GM23338 (cell line): ENCODE results near the gene SERPINB2. TPM values are rescaled to one million over a fixed set of nuclear protein-coding genes. Genes with fewer than 3 reads are reported as not detected.

Experiments used
- ATAC-seq: fragments of 200-7000 bp; cut with Tn5 transposase; 3 replicates; pipeline ENCODE4 v1.9.1; 2020
- DNase-seq: peaks from one replicate; pipeline ENCODE4 v3.0.0-alpha.2; 2015; ENCODE audit warnings: low spot score
- H2AFZ ChIP-seq: fragments of 200-600 bp; sonication (generic); 2 replicates; pipeline ENCODE4 v1.8.0; 2016; ENCODE audit warnings: antibody characterized with exemption, mild to moderate bottlenecking, moderate library complexity
- H3F3A ChIP-seq: fragments of 200-600 bp; sonication (generic); replicated peaks from 2 replicates; pipeline ENCODE4 v1.8.0; 2017; ENCODE audit warnings: antibody characterized with exemption, mixed run types, low read depth
- H3K27ac ChIP-seq: fragments of 200-600 bp; sonication (generic); 2 replicates; pipeline ENCODE4 v1.6.1; 2016; ENCODE audit warnings: low read depth
- H3K27me3 ChIP-seq: fragments of 200-600 bp; sonication (generic); 2 replicates; pipeline ENCODE4 v1.8.0; 2016; ENCODE audit warnings: mild to moderate bottlenecking, mixed run types, moderate library complexity; ENCODE audit not compliant: insufficient read depth
- H3K36me3 ChIP-seq: fragments of 200-600 bp; sonication (generic); 2 replicates; pipeline ENCODE4 v1.8.0; 2016; ENCODE audit warnings: mild to moderate bottlenecking; ENCODE audit not compliant: insufficient read depth
- H3K4me1 ChIP-seq: fragments of 200-600 bp; sonication (generic); 2 replicates; pipeline ENCODE4 v1.8.0; 2016; ENCODE audit warnings: mild to moderate bottlenecking, moderate library complexity; ENCODE audit not compliant: insufficient read depth
- H3K4me2 ChIP-seq: fragments of 200-600 bp; sonication (generic); 2 replicates; pipeline ENCODE4 v1.7.1; 2017; ENCODE audit warnings: mixed run types
- H3K4me3 ChIP-seq: fragments of 200-600 bp; sonication (generic); 2 replicates; pipeline ENCODE4 v1.6.1; 2016; ENCODE audit warnings: mixed run types
- H3K79me2 ChIP-seq: fragments of 200-600 bp; sonication (generic); replicated peaks from 2 replicates; pipeline ENCODE4 v1.8.0; 2017; ENCODE audit warnings: mild to moderate bottlenecking; ENCODE audit not compliant: insufficient read depth
- H3K9me2 ChIP-seq: fragments of 200-600 bp; sonication (generic); 2 replicates; pipeline ENCODE4 v1.8.0; 2017; ENCODE audit not compliant: insufficient read depth
- H4K20me1 ChIP-seq: fragments of 200-600 bp; sonication (generic); replicated peaks from 2 replicates; pipeline ENCODE4 v1.8.0; 2017; ENCODE audit warnings: mild to moderate bottlenecking; ENCODE audit not compliant: insufficient read depth
- H3K27ac Mint-ChIP-seq: 2 replicates; pipeline ENCODE4 v1.8.0; 2020; ENCODE audit warnings: inconsistent platforms, mild to moderate bottlenecking, moderate library complexity, mixed read lengths
- H3K27me3 Mint-ChIP-seq: 3 replicates; pipeline ENCODE4 v1.8.0; 2022; ENCODE audit warnings: low read depth, mild to moderate bottlenecking, moderate library complexity, mixed read lengths, inconsistent platforms; ENCODE audit not compliant: insufficient read depth, poor library complexity
- H3K36me3 Mint-ChIP-seq: 3 replicates; pipeline ENCODE4 v1.8.0; 2021; ENCODE audit warnings: low read depth, mild to moderate bottlenecking, inconsistent platforms, moderate library complexity, mixed read lengths
- H3K4me1 Mint-ChIP-seq: 3 replicates; pipeline ENCODE4 v1.8.0; 2020; ENCODE audit warnings: mild to moderate bottlenecking, inconsistent platforms, mixed read lengths
- H3K4me3 Mint-ChIP-seq: 3 replicates; pipeline ENCODE4 v1.8.0; 2021; ENCODE audit warnings: moderate library complexity, mild to moderate bottlenecking, inconsistent platforms, mixed read lengths
- H3K9me3 Mint-ChIP-seq: 3 replicates; pipeline ENCODE4 v1.8.0; 2020; ENCODE audit warnings: moderate library complexity, mild to moderate bottlenecking, inconsistent platforms, mixed read lengths
- CREB1 ChIP-seq: fragments of 250-450 bp; sonication (Bioruptor Pico); IDR thresholded peaks from 2 replicates; pipeline ENCODE4 v1.5.0; 2020; ENCODE audit warnings: low read depth, mild to moderate bottlenecking, moderate library complexity
- EZH2 ChIP-seq: fragments of 200-600 bp; sonication (generic); IDR thresholded peaks from one replicate; pipeline ENCODE4 v1.8.0; 2017; ENCODE audit warnings: antibody characterized with exemption, mild to moderate bottlenecking, low read depth; ENCODE audit not compliant: unreplicated experiment
- JUNB ChIP-seq: IDR thresholded peaks from one replicate; pipeline ENCODE4 v1.6.1; 2016; ENCODE audit warnings: antibody characterized with exemption; ENCODE audit not compliant: unreplicated experiment
- NANOG ChIP-seq: IDR thresholded peaks from 2 replicates; pipeline ENCODE4 v1.6.1; 2016; ENCODE audit warnings: antibody characterized with exemption, borderline replicate concordance
- POLR2AphosphoS5 ChIP-seq: IDR thresholded peaks from 2 replicates; pipeline ENCODE4 v1.6.1; 2016; ENCODE audit warnings: antibody characterized with exemption, low read depth
- STAT1 ChIP-seq: IDR thresholded peaks from one replicate; pipeline ENCODE4 v1.6.1; 2016; ENCODE audit warnings: antibody characterized with exemption; ENCODE audit not compliant: unreplicated experiment
- ZNF114 ChIP-seq: fragments of 250-450 bp; sonication (Bioruptor Pico); IDR thresholded peaks from 2 replicates; pipeline ENCODE4 v1.5.0; 2020; ENCODE audit warnings: mild to moderate bottlenecking, moderate library complexity
- ZNF331 ChIP-seq: fragments of 250-450 bp; sonication (Bioruptor Pico); IDR thresholded peaks from 2 replicates; pipeline ENCODE4 v1.5.0; 2020; ENCODE audit warnings: low read depth, mild to moderate bottlenecking, moderate library complexity
- polyA plus RNA-seq: library from polyadenylated mRNA; unstranded; fragments of >200 nt; fragmentation: Nextera tagmentation; extraction: Ambion mirVana; gene quantifications from 2 replicates; pipeline ENCODE4 v1.2.1, GENCODE V29; 2016
- total RNA-seq: library from RNA; depleted of rRNA; stranded (reverse); fragments of >200 nt; shearing (Covaris generic); gene quantifications from 2 replicates; pipeline ENCODE4 v1.2.3, GENCODE V29; 2014
- TF ChIP-seq, protein P1 (sequence below): fragments of 250-450 bp; sonication (Bioruptor Pico); IDR thresholded peaks from 2 replicates; pipeline ENCODE4 v1.5.0; 2020; ENCODE audit warnings: mild to moderate bottlenecking, moderate library complexity
- TF ChIP-seq, protein P2 (sequence below), 2 experiments: fragments of 200-600 bp in 1 of 2; sonication (generic) in 1 of 2; conservative IDR thresholded peaks; 2 replicates each; pipeline versions ENCODE4 v1.5.1 to v1.6.1; 2016 to 2017; ENCODE audit warnings: antibody characterized with exemption in 2 of 2, low read depth in 2 of 2, mild to moderate bottlenecking in 2 of 2, moderate library complexity in 1 of 2

SERPINB2 gene
- total and polyA plus RNA-seq, 2 experiments from 2014 or later: not detected

DNA sequence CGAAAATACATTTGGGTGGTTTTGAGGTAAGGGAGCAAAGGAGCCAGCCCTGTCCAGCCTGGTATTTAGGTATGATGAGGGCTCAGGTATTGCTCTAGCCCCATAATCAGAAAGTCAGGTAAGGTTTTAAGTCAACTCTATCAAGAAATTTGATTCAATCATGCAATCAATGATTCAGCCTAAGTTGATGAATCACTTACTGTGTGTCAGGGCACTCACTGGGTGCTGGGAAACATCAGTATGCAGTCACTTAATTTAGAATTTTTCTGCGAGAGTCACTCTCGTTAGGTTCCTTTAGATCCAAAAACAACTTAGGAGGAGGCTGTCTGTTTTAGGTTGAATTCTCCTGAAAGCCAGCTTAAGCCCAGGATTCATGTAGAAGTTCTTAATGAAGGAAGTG is 17.7 kb upstream of the SERPINB2 start (continued):
- TF ChIP-seq, protein P1, sequence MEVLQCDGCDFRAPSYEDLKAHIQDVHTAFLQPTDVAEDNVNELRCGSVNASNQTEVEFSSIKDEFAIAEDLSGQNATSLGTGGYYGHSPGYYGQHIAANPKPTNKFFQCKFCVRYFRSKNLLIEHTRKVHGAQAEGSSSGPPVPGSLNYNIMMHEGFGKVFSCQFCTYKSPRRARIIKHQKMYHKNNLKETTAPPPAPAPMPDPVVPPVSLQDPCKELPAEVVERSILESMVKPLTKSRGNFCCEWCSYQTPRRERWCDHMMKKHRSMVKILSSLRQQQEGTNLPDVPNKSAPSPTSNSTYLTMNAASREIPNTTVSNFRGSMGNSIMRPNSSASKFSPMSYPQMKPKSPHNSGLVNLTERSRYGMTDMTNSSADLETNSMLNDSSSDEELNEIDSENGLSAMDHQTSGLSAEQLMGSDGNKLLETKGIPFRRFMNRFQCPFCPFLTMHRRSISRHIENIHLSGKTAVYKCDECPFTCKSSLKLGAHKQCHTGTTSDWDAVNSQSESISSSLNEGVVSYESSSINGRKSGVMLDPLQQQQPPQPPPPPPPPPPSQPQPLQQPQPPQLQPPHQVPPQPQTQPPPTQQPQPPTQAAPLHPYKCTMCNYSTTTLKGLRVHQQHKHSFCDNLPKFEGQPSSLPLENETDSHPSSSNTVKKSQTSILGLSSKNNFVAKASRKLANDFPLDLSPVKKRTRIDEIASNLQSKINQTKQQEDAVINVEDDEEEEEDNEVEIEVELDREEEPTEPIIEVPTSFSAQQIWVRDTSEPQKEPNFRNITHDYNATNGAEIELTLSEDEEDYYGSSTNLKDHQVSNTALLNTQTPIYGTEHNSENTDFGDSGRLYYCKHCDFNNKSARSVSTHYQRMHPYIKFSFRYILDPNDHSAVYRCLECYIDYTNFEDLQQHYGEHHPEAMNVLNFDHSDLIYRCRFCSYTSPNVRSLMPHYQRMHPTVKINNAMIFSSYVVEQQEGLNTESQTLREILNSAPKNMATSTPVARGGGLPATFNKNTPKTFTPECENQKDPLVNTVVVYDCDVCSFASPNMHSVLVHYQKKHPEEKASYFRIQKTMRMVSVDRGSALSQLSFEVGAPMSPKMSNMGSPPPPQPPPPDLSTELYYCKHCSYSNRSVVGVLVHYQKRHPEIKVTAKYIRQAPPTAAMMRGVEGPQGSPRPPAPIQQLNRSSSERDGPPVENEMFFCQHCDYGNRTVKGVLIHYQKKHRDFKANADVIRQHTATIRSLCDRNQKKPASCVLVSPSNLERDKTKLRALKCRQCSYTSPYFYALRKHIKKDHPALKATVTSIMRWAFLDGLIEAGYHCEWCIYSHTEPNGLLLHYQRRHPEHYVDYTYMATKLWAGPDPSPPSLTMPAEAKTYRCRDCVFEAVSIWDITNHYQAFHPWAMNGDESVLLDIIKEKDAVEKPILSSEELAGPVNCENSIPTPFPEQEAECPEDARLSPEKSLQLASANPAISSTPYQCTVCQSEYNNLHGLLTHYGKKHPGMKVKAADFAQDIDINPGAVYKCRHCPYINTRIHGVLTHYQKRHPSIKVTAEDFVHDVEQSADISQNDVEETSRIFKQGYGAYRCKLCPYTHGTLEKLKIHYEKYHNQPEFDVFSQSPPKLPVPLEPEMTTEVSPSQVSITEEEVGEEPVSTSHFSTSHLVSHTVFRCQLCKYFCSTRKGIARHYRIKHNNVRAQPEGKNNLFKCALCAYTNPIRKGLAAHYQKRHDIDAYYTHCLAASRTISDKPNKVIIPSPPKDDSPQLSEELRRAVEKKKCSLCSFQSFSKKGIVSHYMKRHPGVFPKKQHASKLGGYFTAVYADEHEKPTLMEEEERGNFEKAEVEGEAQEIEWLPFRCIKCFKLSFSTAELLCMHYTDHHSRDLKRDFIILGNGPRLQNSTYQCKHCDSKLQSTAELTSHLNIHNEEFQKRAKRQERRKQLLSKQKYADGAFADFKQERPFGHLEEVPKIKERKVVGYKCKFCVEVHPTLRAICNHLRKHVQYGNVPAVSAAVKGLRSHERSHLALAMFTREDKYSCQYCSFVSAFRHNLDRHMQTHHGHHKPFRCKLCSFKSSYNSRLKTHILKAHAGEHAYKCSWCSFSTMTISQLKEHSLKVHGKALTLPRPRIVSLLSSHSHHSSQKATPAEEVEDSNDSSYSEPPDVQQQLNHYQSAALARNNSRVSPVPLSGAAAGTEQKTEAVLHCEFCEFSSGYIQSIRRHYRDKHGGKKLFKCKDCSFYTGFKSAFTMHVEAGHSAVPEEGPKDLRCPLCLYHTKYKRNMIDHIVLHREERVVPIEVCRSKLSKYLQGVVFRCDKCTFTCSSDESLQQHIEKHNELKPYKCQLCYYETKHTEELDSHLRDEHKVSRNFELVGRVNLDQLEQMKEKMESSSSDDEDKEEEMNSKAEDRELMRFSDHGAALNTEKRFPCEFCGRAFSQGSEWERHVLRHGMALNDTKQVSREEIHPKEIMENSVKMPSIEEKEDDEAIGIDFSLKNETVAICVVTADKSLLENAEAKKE (CRISPR knock-in tag): no peak
- TF ChIP-seq EZH2 (no peak), NANOG (no peak), CREB1 (CRISPR knock-in tag) (no peak), ZNF331 (CRISPR knock-in tag) (no peak), POLR2AphosphoS5 (no peak)
- TF ChIP-seq, protein P2, sequence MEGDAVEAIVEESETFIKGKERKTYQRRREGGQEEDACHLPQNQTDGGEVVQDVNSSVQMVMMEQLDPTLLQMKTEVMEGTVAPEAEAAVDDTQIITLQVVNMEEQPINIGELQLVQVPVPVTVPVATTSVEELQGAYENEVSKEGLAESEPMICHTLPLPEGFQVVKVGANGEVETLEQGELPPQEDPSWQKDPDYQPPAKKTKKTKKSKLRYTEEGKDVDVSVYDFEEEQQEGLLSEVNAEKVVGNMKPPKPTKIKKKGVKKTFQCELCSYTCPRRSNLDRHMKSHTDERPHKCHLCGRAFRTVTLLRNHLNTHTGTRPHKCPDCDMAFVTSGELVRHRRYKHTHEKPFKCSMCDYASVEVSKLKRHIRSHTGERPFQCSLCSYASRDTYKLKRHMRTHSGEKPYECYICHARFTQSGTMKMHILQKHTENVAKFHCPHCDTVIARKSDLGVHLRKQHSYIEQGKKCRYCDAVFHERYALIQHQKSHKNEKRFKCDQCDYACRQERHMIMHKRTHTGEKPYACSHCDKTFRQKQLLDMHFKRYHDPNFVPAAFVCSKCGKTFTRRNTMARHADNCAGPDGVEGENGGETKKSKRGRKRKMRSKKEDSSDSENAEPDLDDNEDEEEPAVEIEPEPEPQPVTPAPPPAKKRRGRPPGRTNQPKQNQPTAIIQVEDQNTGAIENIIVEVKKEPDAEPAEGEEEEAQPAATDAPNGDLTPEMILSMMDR (conservative IDR thresholded peaks at IDR 0.05; ENCODE audit: low read depth in 2 of 2): no peak

DNA sequence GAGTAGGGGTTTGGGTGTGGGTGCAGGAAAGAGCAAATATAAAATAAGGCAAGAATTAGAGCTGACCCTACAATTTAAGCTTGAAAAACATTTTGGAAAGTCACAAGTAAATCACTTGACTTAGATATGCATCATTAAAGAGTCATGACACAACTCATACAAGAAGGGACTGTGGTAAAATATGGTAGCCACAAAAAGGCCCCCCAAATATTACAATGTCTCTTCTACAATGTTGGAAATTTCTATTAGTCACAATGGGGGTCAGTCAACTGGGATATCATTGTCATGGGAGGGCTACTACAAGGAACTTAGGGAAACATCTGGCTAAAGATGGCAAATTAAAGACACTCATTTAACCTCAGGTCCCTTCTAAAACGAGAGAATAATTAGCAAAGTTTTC is 15.7 kb upstream of the SERPINB2 start:
- Histone ChIP-seq H3K9me2 (no peaks in the 10 kb centered on the region), H3K27me3 (no peaks in the 10 kb centered on the region), H3F3A (no peaks in the 10 kb centered on the region), H3K4me2 (no peak overlapping the region), H3K36me3 (no peaks in the 10 kb centered on the region), H4K20me1 (no peaks in the 10 kb centered on the region), H2AFZ (no peak overlapping the region), H3K4me1 (no peaks in the 10 kb centered on the region), H3K4me3 (no peak overlapping the region), H3K27ac (no peak overlapping the region), H3K79me2 (no peaks in the 10 kb centered on the region)
- no peak overlapping the region for H3K4me3 Mint-ChIP-seq
- no peak for ATAC-seq
- H3K36me3 Mint-ChIP-seq: no peaks in the 10 kb centered on the region
- H3K9me3 Mint-ChIP-seq: no peaks in the 10 kb centered on the region
- peaks cover 6% of the 10 kb centered on the region for H3K27me3 Mint-ChIP-seq
- H3K4me1 Mint-ChIP-seq: no peaks in the 10 kb centered on the region
- no peak for DNase-seq
- H3K27ac Mint-ChIP-seq: no peak overlapping the region
- TF ChIP-seq JUNB (no peak), STAT1 (no peak), ZNF114 (no peak)
- TF ChIP-seq, protein P1 (CRISPR knock-in tag): no peak
